ENCODE data around the gene HMGN3.

DNA sequence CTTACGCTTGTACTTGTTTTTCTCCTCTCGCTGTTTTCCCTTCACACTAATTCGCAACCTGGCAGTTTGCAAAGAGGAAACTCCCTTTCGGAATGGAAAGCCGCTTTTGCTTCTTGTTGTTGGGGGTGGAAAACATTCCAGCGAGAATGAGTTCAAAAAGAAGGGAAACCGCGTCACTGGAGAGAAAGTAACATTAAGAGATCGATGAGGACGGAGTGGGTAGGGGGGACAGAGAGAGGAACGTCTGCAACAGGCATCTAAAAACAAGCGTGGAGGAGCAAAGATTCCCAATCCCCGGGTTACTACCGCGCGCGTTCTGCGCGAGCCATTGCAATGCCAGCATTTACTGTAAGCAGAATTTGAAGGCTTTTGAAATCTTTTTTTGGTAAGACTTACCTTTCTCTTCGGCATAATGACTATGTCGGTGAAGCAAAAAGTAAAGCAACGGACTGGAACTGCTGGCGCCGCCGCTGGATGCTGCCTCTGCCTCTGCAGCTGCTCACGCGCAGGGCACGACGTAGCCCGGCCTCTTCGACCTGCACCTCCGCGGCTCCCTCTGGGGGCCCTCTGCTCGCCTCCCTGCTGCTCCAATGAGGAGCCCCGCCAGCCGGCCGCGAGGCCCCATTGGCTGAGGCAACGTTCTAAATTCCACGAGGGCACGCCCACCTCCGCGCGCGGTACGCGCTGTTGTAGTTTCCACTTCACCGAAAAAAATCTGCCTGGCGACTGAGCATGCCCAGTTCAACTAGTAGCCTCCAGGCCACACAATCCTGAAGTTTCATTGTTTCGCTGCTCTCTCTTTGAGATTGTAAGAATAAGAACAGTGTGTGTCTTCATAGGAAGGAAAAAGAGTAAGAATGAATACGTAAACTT lies at the start of gene HMGN3:
- TF ChIP-seq, protein P1, sequence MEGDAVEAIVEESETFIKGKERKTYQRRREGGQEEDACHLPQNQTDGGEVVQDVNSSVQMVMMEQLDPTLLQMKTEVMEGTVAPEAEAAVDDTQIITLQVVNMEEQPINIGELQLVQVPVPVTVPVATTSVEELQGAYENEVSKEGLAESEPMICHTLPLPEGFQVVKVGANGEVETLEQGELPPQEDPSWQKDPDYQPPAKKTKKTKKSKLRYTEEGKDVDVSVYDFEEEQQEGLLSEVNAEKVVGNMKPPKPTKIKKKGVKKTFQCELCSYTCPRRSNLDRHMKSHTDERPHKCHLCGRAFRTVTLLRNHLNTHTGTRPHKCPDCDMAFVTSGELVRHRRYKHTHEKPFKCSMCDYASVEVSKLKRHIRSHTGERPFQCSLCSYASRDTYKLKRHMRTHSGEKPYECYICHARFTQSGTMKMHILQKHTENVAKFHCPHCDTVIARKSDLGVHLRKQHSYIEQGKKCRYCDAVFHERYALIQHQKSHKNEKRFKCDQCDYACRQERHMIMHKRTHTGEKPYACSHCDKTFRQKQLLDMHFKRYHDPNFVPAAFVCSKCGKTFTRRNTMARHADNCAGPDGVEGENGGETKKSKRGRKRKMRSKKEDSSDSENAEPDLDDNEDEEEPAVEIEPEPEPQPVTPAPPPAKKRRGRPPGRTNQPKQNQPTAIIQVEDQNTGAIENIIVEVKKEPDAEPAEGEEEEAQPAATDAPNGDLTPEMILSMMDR (IDR thresholded peaks at IDR 0.05), result peak in 3 of 4 experiments; percentile 8 to 36 (median 26)
- peak; percentile 78 for TF ChIP-seq POLR2A (IDR thresholded peaks at IDR 0.05)
